Loucy (cell line): ENCODE measurements around the gene NRF1.
"Not testable (repeated sequence)": the region's sequence is repeated elsewhere in the genome, so short reads cannot be mapped to it uniquely, and the experiment has no call there.

Experiments used
- EZH2phosphoT487 ChIP-seq: fragments of 200-600 bp; IDR thresholded peaks from 2 replicates; pipeline ENCODE4 v1.6.1; 2018; ENCODE audit warnings: antibody characterized with exemption, mild to moderate bottlenecking, moderate library complexity, borderline replicate concordance
- TF ChIP-seq, protein P1 (sequence below): fragments of 200-600 bp; sonication (generic); conservative IDR thresholded peaks from 2 replicates; pipeline ENCODE4 v1.5.1; 2014; ENCODE audit warnings: mild to moderate bottlenecking, antibody characterized with exemption, low read length

GRCh38 chr7:129674475-129674874 is 63.0 kb downstream of the NRF1 start:
- TF ChIP-seq, protein P1, sequence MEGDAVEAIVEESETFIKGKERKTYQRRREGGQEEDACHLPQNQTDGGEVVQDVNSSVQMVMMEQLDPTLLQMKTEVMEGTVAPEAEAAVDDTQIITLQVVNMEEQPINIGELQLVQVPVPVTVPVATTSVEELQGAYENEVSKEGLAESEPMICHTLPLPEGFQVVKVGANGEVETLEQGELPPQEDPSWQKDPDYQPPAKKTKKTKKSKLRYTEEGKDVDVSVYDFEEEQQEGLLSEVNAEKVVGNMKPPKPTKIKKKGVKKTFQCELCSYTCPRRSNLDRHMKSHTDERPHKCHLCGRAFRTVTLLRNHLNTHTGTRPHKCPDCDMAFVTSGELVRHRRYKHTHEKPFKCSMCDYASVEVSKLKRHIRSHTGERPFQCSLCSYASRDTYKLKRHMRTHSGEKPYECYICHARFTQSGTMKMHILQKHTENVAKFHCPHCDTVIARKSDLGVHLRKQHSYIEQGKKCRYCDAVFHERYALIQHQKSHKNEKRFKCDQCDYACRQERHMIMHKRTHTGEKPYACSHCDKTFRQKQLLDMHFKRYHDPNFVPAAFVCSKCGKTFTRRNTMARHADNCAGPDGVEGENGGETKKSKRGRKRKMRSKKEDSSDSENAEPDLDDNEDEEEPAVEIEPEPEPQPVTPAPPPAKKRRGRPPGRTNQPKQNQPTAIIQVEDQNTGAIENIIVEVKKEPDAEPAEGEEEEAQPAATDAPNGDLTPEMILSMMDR: not testable (repeated sequence)
- not testable (repeated sequence) for TF ChIP-seq EZH2phosphoT487
